22Rv1 (cell line): ENCODE measurements around the gene ACHE.

ENCODE experiments used
- H3K27ac ChIP-seq: fragments of 450-650 bp; 2 replicates; pipeline ENCODE4 v1.5.1; 2017
- ZFX ChIP-seq: fragments of 450-650 bp; IDR thresholded peaks from 2 replicates; pipeline ENCODE4 v1.6.1; 2017; ENCODE audit warnings: antibody characterized with exemption, borderline replicate concordance
- TF ChIP-seq, protein P1 (sequence below): fragments of 450-650 bp; IDR thresholded peaks from 2 replicates; pipeline ENCODE4 v1.5.1; 2017; ENCODE audit warnings: mild to moderate bottlenecking

The ACHE gene

DNA sequence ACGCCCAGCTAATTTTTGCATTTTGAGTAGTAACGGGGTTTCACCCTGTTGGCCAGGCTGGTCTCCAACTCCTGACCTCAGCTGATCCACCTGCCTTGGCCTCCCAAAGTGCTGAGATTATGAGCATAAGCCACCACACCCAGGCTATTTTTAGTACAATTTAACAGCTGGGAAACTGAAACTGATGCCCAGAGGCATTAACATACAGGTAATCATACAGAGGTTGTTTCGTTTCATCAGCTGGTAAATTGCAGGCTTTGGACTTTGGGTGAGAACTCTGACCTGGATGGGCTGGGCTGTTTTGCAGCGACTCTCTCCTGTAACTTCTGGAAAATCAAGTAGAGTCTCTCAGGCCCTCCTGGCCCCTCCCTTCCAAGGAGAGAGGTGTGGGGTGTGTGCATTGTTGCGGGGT is 6.2 kb upstream of the ACHE start:
- no peak overlapping the region for H3K27ac ChIP-seq
- TF ChIP-seq ZFX, result no peak
- TF ChIP-seq, protein P1, sequence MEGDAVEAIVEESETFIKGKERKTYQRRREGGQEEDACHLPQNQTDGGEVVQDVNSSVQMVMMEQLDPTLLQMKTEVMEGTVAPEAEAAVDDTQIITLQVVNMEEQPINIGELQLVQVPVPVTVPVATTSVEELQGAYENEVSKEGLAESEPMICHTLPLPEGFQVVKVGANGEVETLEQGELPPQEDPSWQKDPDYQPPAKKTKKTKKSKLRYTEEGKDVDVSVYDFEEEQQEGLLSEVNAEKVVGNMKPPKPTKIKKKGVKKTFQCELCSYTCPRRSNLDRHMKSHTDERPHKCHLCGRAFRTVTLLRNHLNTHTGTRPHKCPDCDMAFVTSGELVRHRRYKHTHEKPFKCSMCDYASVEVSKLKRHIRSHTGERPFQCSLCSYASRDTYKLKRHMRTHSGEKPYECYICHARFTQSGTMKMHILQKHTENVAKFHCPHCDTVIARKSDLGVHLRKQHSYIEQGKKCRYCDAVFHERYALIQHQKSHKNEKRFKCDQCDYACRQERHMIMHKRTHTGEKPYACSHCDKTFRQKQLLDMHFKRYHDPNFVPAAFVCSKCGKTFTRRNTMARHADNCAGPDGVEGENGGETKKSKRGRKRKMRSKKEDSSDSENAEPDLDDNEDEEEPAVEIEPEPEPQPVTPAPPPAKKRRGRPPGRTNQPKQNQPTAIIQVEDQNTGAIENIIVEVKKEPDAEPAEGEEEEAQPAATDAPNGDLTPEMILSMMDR, result no peak

- TF ChIP-seq, protein P1, result no peak
- no peak for TF ChIP-seq ZFX
- H3K27ac ChIP-seq, result no peak overlapping the region
These were observed 5.3 kb upstream of the ACHE start for GRCh38 chr7:100900978-100901377.

- no peak for TF ChIP-seq ZFX
- TF ChIP-seq, protein P1, result no peak
- no peak overlapping the region for H3K27ac ChIP-seq
These were observed 3.7 kb upstream of the ACHE start for GRCh38 chr7:100899432-100899831.

DNA sequence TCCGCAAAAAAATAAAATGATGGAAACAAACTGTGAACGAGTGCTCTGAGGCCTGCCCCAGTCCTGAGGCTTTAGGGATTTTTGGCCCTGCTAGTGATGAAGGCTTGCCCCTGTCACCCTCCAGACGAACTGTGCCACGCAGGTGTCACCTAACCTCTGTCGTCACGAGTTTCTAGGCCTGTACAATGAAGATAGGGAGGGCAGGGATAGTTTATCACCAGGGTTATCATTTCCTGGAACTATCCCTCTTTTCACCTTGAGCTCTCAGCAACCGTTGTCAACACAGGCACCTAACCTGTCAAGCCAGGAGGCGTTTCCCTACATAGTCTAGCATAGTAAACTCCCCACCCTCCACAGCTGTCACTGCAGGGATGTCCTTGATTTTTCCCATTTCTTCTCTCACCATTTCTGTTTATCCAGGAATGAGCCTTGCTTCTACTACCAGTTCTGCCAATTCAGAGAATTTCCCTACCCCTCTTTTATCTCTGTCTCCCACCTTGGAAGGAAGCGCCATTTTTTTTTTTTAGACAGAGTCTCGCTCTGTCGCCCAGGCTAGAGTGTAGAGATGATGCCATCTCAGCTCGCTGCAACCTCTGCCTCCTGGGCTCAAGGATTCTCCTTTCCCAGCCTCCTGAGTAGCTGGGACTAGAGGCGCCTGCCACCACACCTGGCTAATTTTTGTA is 2.2 kb upstream of the ACHE start:
- no peak overlapping the region for H3K27ac ChIP-seq
- TF ChIP-seq, protein P1, result no peak
- no peak for TF ChIP-seq ZFX

DNA sequence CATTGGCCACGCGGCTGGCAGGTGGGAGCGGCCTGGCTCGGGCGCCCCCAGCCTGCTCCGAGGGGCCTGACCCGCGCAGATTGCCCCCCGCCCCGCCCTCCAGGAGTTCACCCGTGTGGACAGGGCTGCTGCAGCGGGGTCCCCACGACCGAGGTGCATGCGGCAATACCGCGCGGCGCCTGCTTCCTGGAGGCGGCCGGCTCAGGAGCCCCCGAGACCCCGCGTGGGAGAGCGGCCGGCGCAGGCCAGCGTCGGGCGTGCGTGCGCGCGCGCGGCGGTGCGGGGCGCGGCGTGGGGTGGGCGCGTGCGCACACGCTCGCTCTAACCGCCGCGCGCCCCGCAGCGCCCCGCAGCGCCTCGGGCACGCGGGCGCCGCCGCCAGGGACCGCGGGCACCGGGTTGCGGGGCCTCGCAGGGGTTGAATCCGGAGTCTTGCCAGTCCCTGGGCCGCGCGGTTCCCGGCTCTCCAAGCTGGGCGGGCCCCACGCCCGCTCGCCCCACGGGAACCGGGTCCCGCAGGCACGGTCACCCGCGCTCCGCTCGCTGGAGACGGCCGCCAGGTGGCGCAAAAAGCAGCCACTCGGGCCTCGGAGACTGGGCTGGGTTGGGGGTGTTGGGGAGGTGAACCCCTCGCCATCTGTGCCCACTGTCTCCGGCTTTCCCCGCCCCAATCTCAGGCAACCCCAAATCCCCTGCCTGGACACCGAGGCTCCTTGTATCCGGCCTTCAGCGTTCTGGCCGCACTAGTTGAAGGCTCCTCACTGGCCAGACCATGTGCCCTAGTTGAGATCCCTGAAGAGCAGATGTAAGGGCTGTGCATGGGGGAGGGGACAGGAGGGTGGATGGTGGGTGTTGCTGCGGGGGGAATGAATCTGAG is 1.3 kb upstream of the ACHE start:
- no peak for TF ChIP-seq ZFX
- TF ChIP-seq, protein P1, result peak; percentile 99
- peak overlapping the region; percentile 48; the same call in 1 of the 2 replicates for H3K27ac ChIP-seq

GRCh38 chr7:100895956-100896731 is 456 bp upstream of the ACHE start:
- peak overlapping the region; percentile 48 for H3K27ac ChIP-seq
- TF ChIP-seq ZFX, result no peak
- TF ChIP-seq, protein P1, result no peak
